IPS DF 4.7 (cell line): Measurements from ENCODE around the gene CHPF2.

Experiments
- DNase-seq: peaks from one replicate; pipeline ENCODE4 v3.0.0-alpha.2; 2013; ENCODE audit warnings: low spot score; ENCODE audit errors: extremely low read depth

CHPF2 gene

GRCh38 chr7:151245360-151246101 lies 13.2 kb downstream of the CHPF2 start:
- no peak for DNase-seq

- DNase-seq: no peak
These were observed 14.0 kb downstream of the CHPF2 start for GRCh38 chr7:151246102-151246850.

- no peak for DNase-seq
These were observed 14.7 kb downstream of the CHPF2 start for GRCh38 chr7:151246851-151247580.

- DNase-seq: no peak
These were observed 15.5 kb downstream of the CHPF2 start for GRCh38 chr7:151247611-151248345.

- no peak for DNase-seq
These were observed 16.2 kb downstream of the CHPF2 start, which contains the start of gene SMARCD3 for GRCh38 chr7:151248346-151249033. Gene SMARCD3, minus strand, starts transcription at chr7:151248694. Its CDS starts 132 bp downstream, at chr7:151248562.

- DNase-seq: no peak
These were observed 16.9 kb downstream of the CHPF2 start for GRCh38 chr7:151249034-151249731.

GRCh38 chr7:151249732-151250072 lies 17.4 kb downstream of the CHPF2 start:
- DNase-seq: no peak

GRCh38 chr7:151250181-151251132 lies 18.2 kb downstream of the CHPF2 start:
- no peak for DNase-seq

GRCh38 chr7:151251328-151251688 lies 19.0 kb downstream of the CHPF2 start:
- no peak for DNase-seq

- no peak for DNase-seq
These were observed 19.6 kb downstream of the CHPF2 start for GRCh38 chr7:151251689-151252560.

- DNase-seq: no peak
These were observed 20.2 kb downstream of the CHPF2 start for GRCh38 chr7:151252561-151252835.

- no peak for DNase-seq
These were observed 20.9 kb downstream of the CHPF2 start for GRCh38 chr7:151252961-151253711.

- no peak for DNase-seq
These were observed 22.0 kb downstream of the CHPF2 start for GRCh38 chr7:151254316-151254715.

GRCh38 chr7:151254851-151255250 lies 22.6 kb downstream of the CHPF2 start:
- no peak for DNase-seq

- no peak for DNase-seq
These were observed 23.1 kb downstream of the CHPF2 start for GRCh38 chr7:151255390-151255789.

- DNase-seq: no peak
These were observed 24.2 kb downstream of the CHPF2 start for GRCh38 chr7:151256410-151257045.

- no peak for DNase-seq
These were observed 25.7 kb downstream of the CHPF2 start for GRCh38 chr7:151257990-151258389.
